H1 (cell line): ENCODE measurements around the gene FOXN3. TPM values are rescaled to one million over a fixed set of nuclear protein-coding genes. Genes with fewer than 3 reads are reported as not detected.

Experiments
- CTCF ChIA-PET: fragments of 300-600 bp; sonication (Branson Sonifier 250); formaldehyde crosslinking; loops from one replicate; lab custom pipeline; 2021; ENCODE audit not compliant: partially characterized antibody; lab: Charles Lee
- POLR2A ChIA-PET: fragments of 300-600 bp; sonication (Branson Sonifier 250); formaldehyde crosslinking; loops from one replicate; lab custom pipeline; 2021; ENCODE audit warnings: inconsistent platforms; ENCODE audit not compliant: partially characterized antibody; lab: Charles Lee
- DNase-seq, 2 experiments: peaks; one replicate each; pipeline versions ENCODE4 v3.0.0 to v3.0.0-alpha.2; 2010 to 2022; ENCODE audit warnings: low spot score in 2 of 2, low read depth in 1 of 2, mixed read lengths in 1 of 2
- FAIRE-seq: peaks from 2 replicates; lab custom pipeline; 2011; peaks lifted over from hg19 to GRCh38; lab: Jason Lieb, UNC
- H2AFZ ChIP-seq: 2 replicates; pipeline ENCODE4 v1.8.1; 2012; ENCODE audit warnings: low read length, inconsistent platforms
- H2AK5ac ChIP-seq: 2 replicates; pipeline ENCODE4 v1.6.1; 2013; ENCODE audit warnings: low read depth, low read length
- H2BK120ac ChIP-seq: replicated peaks from 2 replicates; pipeline ENCODE3; 2013; ENCODE audit warnings: low read depth, low read length, inconsistent platforms
- H2BK12ac ChIP-seq: 2 replicates; pipeline ENCODE4 v1.6.1; 2013; ENCODE audit warnings: low read depth, low read length
- H2BK15ac ChIP-seq: 2 replicates; pipeline ENCODE4 v1.6.1; 2013; ENCODE audit warnings: low read length
- H2BK20ac ChIP-seq: 2 replicates; pipeline ENCODE4 v1.6.1; 2013; ENCODE audit warnings: low read length
- H2BK5ac ChIP-seq: 2 replicates; pipeline ENCODE4 v1.6.1; 2013; ENCODE audit warnings: low read depth, low read length
- H3K14ac ChIP-seq: 2 replicates; pipeline ENCODE4 v1.6.1; 2013; ENCODE audit warnings: inconsistent platforms; ENCODE audit not compliant: insufficient read length
- H3K18ac ChIP-seq: 2 replicates; pipeline ENCODE4 v1.6.1; 2013; ENCODE audit warnings: low read length; ENCODE audit errors: extremely low read depth
- H3K23ac ChIP-seq: 2 replicates; pipeline ENCODE4 v1.6.1; 2013; ENCODE audit warnings: inconsistent platforms; ENCODE audit not compliant: insufficient read length
- H3K23me2 ChIP-seq: 2 replicates; pipeline ENCODE4 v1.6.1; 2013; ENCODE audit warnings: low read depth, low read length
- H3K27ac ChIP-seq: 2 replicates; pipeline ENCODE4 v1.6.1; 2011; ENCODE audit warnings: low read depth, low read length, inconsistent platforms
- H3K27me3 ChIP-seq, 4 experiments: replicated peaks in 1 of 4; 1 replicate in 1 of 4; 2 replicates in 3 of 4; pipeline versions ENCODE4 v1.6.1 to v1.8.1; 2011 to 2013; ENCODE audit warnings: low read length in 3 of 4, mild to moderate bottlenecking in 3 of 4, inconsistent platforms in 2 of 4, mixed read lengths in 2 of 4, moderate library complexity in 1 of 4; ENCODE audit not compliant: control insufficient read depth in 3 of 4, insufficient read depth in 3 of 4; ENCODE audit errors: extremely low read depth in 1 of 4
- H3K36me3 ChIP-seq, 4 experiments: 2 replicates each; pipeline versions ENCODE4 v1.6.1 to v1.8.1; 2011 to 2013; ENCODE audit warnings: mild to moderate bottlenecking in 4 of 4, low read length in 3 of 4, moderate library complexity in 2 of 4, control low read depth in 1 of 4, inconsistent platforms in 1 of 4; ENCODE audit not compliant: insufficient read depth in 4 of 4, control insufficient read depth in 2 of 4
- H3K4ac ChIP-seq: replicated peaks from 2 replicates; pipeline ENCODE3; 2013; ENCODE audit warnings: low read length, low read depth, mixed read lengths, inconsistent platforms; ENCODE audit not compliant: insufficient read length
- H3K4me1 ChIP-seq, 4 experiments: replicated peaks in 1 of 4; 1 replicate in 1 of 4; 2 replicates in 3 of 4; pipeline versions ENCODE4 v1.6.1 to v1.8.1; 2011 to 2013; ENCODE audit warnings: low read length in 3 of 4, inconsistent platforms in 2 of 4, mixed read lengths in 1 of 4; ENCODE audit not compliant: insufficient read depth in 4 of 4, control insufficient read depth in 3 of 4
- H3K4me2 ChIP-seq, 2 experiments: 2 replicates each; pipeline versions ENCODE4 v1.6.1 to v1.8.1; 2011 to 2013; ENCODE audit warnings: low read depth in 2 of 2, low read length in 2 of 2, control low read depth in 1 of 2, inconsistent platforms in 1 of 2, mild to moderate bottlenecking in 1 of 2; ENCODE audit not compliant: insufficient read depth in 1 of 2
- H3K4me3 ChIP-seq, 4 experiments: fragments of 200-600, 300-600 bp in 1 of 4; sonication (generic), shearing (Covaris generic), sonication (Bioruptor Twin) in 1 of 4; 2 replicates each; pipeline versions ENCODE4 v1.5.1 to v1.8.1; 2011 to 2016; ENCODE audit warnings: low read length in 4 of 4, low read depth in 3 of 4, control low read depth in 2 of 4, inconsistent platforms in 2 of 4, mild to moderate bottlenecking in 2 of 4, mixed read lengths in 1 of 4, moderate library complexity in 1 of 4; ENCODE audit not compliant: insufficient read depth in 2 of 4; ENCODE audit errors: extremely low read depth in 1 of 4
- H3K56ac ChIP-seq: replicated peaks from 2 replicates; pipeline ENCODE3; 2013; ENCODE audit warnings: low read depth, mild to moderate bottlenecking, mixed read lengths, low read length, inconsistent platforms; ENCODE audit not compliant: insufficient read length
- H3K79me1 ChIP-seq: 2 replicates; pipeline ENCODE4 v1.6.1; 2013; ENCODE audit warnings: low read depth, low read length, control low read depth
- H3K79me2 ChIP-seq, 2 experiments: 2 replicates each; pipeline versions ENCODE4 v1.6.1 to v1.8.1; 2012 to 2013; ENCODE audit warnings: low read length in 2 of 2, mild to moderate bottlenecking in 2 of 2, inconsistent platforms in 1 of 2; ENCODE audit not compliant: insufficient read depth in 2 of 2, control insufficient read depth in 1 of 2
- H3K9ac ChIP-seq, 4 experiments: replicated peaks in 1 of 4; 1 replicate in 1 of 4; 2 replicates in 3 of 4; pipeline versions ENCODE4 v1.6.1 to v1.8.1; 2011 to 2013; ENCODE audit warnings: low read depth in 3 of 4, low read length in 3 of 4, control low read depth in 2 of 4, mild to moderate bottlenecking in 2 of 4, moderate library complexity in 2 of 4, inconsistent platforms in 1 of 4; ENCODE audit errors: extremely low read depth in 1 of 4
- H3K9me3 ChIP-seq, 2 experiments: 2 replicates each; pipeline versions ENCODE4 v1.6.1 to v1.8.1; 2012 to 2013; ENCODE audit warnings: mild to moderate bottlenecking in 2 of 2, moderate library complexity in 2 of 2, control low read depth in 1 of 2, inconsistent platforms in 1 of 2, low read depth in 1 of 2, low read length in 1 of 2, mixed read lengths in 1 of 2; ENCODE audit not compliant: insufficient read depth in 2 of 2
- H4K20me1 ChIP-seq, 2 experiments: replicated peaks in 1 of 2; 2 replicates each; pipeline versions ENCODE3 to v1.8.1; 2011 to 2013; ENCODE audit warnings: inconsistent platforms in 2 of 2, low read length in 2 of 2, mild to moderate bottlenecking in 1 of 2; ENCODE audit not compliant: insufficient read depth in 2 of 2, control insufficient read depth in 1 of 2
- H4K5ac ChIP-seq: 2 replicates; pipeline ENCODE4 v1.6.1; 2013; ENCODE audit warnings: low read length, low read depth, mixed read lengths, inconsistent platforms; ENCODE audit not compliant: insufficient read length
- H4K8ac ChIP-seq: 2 replicates; pipeline ENCODE4 v1.8.0; 2013; ENCODE audit warnings: mild to moderate bottlenecking, moderate library complexity, low read length, inconsistent platforms; ENCODE audit not compliant: insufficient read depth; ENCODE audit errors: extremely low read depth
- H4K91ac ChIP-seq: replicated peaks from 2 replicates; pipeline ENCODE3; 2013; ENCODE audit warnings: low read length, mixed read lengths, inconsistent platforms; ENCODE audit not compliant: insufficient read length
- ATF3 ChIP-seq: IDR thresholded peaks from 2 replicates; pipeline ENCODE4 v1.6.1; 2011; ENCODE audit warnings: low read depth, mild to moderate bottlenecking, low read length; ENCODE audit not compliant: insufficient read depth
- CBX5 ChIP-seq: fragments of 300-800, 300-1000 bp; sonication (generic); IDR thresholded peaks from 2 replicates; pipeline ENCODE4 v1.7.1; 2016; ENCODE audit warnings: antibody characterized with exemption, low read length, low read depth
- EGR1 ChIP-seq: IDR thresholded peaks from 2 replicates; pipeline ENCODE4 v1.6.1; 2011; ENCODE audit warnings: low read depth, low read length, borderline replicate concordance
- FOSL1 ChIP-seq: IDR thresholded peaks from 2 replicates; pipeline ENCODE4 v1.6.1; 2011; ENCODE audit warnings: mild to moderate bottlenecking, low read depth, low read length, moderate library complexity; ENCODE audit not compliant: insufficient read depth
- POU5F1 ChIP-seq: IDR thresholded peaks from 2 replicates; pipeline ENCODE4 v1.6.1; 2011; ENCODE audit warnings: low read depth, mild to moderate bottlenecking, low read length, moderate library complexity
- SP1 ChIP-seq: IDR thresholded peaks from 2 replicates; pipeline ENCODE4 v1.6.1; 2011; ENCODE audit warnings: low read depth, low read length
- TBP ChIP-seq: IDR thresholded peaks from 2 replicates; pipeline ENCODE4 v1.6.1; 2011; ENCODE audit warnings: low read depth, low read length, improper control_type of control experiment
- TEAD4 ChIP-seq: IDR thresholded peaks from 2 replicates; pipeline ENCODE4 v1.6.1; 2012; ENCODE audit warnings: low read depth, low read length, inconsistent platforms, mixed read lengths
- YY1 ChIP-seq: IDR thresholded peaks from 2 replicates; pipeline ENCODE4 v1.6.1; 2011; ENCODE audit warnings: low read depth, mild to moderate bottlenecking, low read length
- ZNF274 ChIP-seq: IDR thresholded peaks from 2 replicates; pipeline ENCODE4 v1.7.0; 2012; ENCODE audit warnings: low read length, borderline replicate concordance; ENCODE audit errors: extremely low read depth
- WGBS, 2 experiments: shearing (Covaris generic) in 1 of 2; methylation state at CpG; one replicate each; pipeline versions ENCODE4 v1.1.6 to v1.1.7; 2013 to 2015; ENCODE audit warnings: low lambda C conversion rate in 2 of 2, mixed read lengths in 2 of 2, inconsistent platforms in 1 of 2, low coverage in 1 of 2, missing lambda C conversion rate in 1 of 2; ENCODE audit not compliant: insufficient replicate concordance in 2 of 2, insufficient coverage in 1 of 2, insufficient read length in 1 of 2; ENCODE audit errors: extremely low coverage in 1 of 2, missing lambda C conversion rate in 1 of 2; 5-methylcytosine and 5-hydroxymethylcytosine counted together
- polyA plus RNA-seq, 7 experiments: library from polyadenylated mRNA; depleted of rRNA in 3 of 7; stranded (reverse) in 5 of 7; unstranded in 2 of 7; fragments of >200 nt in 5 of 7; fragments of 200-250 nt in 2 of 7; gene quantifications; 1 replicate in 5 of 7; 2 replicates in 1 of 7; 4 replicates in 1 of 7; pipeline versions ENCODE4 v1.2.1 to v1.2.3, GENCODE V29; 2011 to 2013; ENCODE audit warnings: missing spikeins in 2 of 7, mixed read lengths in 2 of 7
- total RNA-seq: library from RNA; stranded (reverse); fragmentation: NEBNext Ultra II Directional; extraction: Animal tissue kit (Norgen Biotek cat#: 25700); gene quantifications from 2 replicates; pipeline ENCODE4 v1.2.1, GENCODE V29; 2021

FOXN3 gene
- total and polyA plus RNA-seq, 2 of the 8 experiments (the other 6 are each of a cell fraction or from before 2014, with no cell fraction given): 52.6 to 178 TPM

DNA sequence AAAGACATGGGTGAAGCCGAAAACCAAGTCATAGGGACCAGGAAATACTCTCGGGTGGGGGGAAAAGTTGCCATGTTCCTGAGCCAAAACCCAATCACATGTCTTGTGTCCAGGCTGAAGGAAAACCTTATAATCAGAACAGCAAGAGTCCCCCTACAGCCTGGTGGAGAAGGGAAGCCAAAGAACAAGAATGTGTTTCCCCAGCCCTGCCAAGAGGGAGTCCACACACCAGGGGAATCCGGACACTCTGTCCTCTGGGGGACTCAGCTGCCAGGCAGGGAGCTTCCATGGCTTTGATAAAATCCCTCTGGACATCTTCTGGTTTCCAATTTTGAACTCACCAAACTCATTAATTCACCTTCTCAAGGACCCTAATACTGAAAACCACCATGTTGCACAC lies 273.0 kb downstream of the FOXN3 start:
- Histone ChIP-seq H2AFZ (no peak overlapping the region), H3K27me3 (no peaks in the 10 kb centered on the region; a peak in 1 of 7 replicates), H3K18ac (no peak overlapping the region), H4K20me1 (no peaks in the 10 kb centered on the region), H3K4me3 (no peak overlapping the region), H3K9ac (no peak overlapping the region), H3K36me3 (no peaks in the 10 kb centered on the region), H3K4ac (no peak overlapping the region), H3K79me1 (no peaks in the 10 kb centered on the region), H2AK5ac (no peak overlapping the region), H3K56ac (no peak overlapping the region), H2BK120ac (no peak overlapping the region), H3K23me2 (no peaks in the 10 kb centered on the region; the same call in 1 of the 2 replicates), H3K14ac (no peak overlapping the region), H3K4me2 (no peak overlapping the region), H3K4me1 (peaks cover 5 to 8% (median 6%) of the 10 kb centered on the region in 4 experiments; a peak in 5 of 7 replicates), H4K91ac (no peak overlapping the region), H4K5ac (no peak overlapping the region), H2BK12ac (no peak overlapping the region), H2BK5ac (no peak overlapping the region), H3K23ac (no peak overlapping the region), H2BK20ac (no peak overlapping the region), H3K27ac (no peak overlapping the region), H3K9me3 (no peaks in the 10 kb centered on the region), H3K79me2 (no peaks in the 10 kb centered on the region), H2BK15ac (no peak overlapping the region), H4K8ac (no peak overlapping the region)
- no peak for FAIRE-seq
- DNase-seq: no peak
- POLR2A ChIA-PET: no interaction called here
- CTCF ChIA-PET: no interaction called here
- 83% methylated on average over 3 of the region's 3 CpGs; no CpG with 5 or more reads in 1 of the 2 experiments for WGBS, 2 experiments
- TF ChIP-seq ZNF274: no peak
- TF ChIP-seq ATF3: no peak
- no peak for TF ChIP-seq SP1
- no peak for TF ChIP-seq TBP
- no peak for TF ChIP-seq CBX5
- TF ChIP-seq FOSL1: no peak
- no peak for TF ChIP-seq YY1
- no peak for TF ChIP-seq TEAD4
- TF ChIP-seq POU5F1: no peak
- TF ChIP-seq EGR1: no peak
